H9 (cell line): ENCODE results near the gene CD79A. TPM values are rescaled to one million over a fixed set of nuclear protein-coding genes. Genes with fewer than 3 reads are reported as not detected.

Source experiments
- DNase-seq: peaks from one replicate; pipeline ENCODE4 v3.0.0-alpha.2; 2017
- H2AFZ ChIP-seq: one replicate; pipeline ENCODE4 v1.6.1; 2013; ENCODE audit warnings: mild to moderate bottlenecking, low read length, control low read depth, moderate library complexity
- H2AK5ac ChIP-seq: 2 replicates; pipeline ENCODE4 v1.6.1; 2013; ENCODE audit warnings: low read length, control low read depth, mixed read lengths; ENCODE audit not compliant: insufficient read length
- H2BK120ac ChIP-seq: one replicate; pipeline ENCODE4 v1.6.1; 2013; ENCODE audit warnings: low read depth, mild to moderate bottlenecking, low read length, control low read depth, inconsistent platforms; ENCODE audit not compliant: poor library complexity, severe bottlenecking
- H2BK12ac ChIP-seq: 2 replicates; pipeline ENCODE4 v1.6.1; 2013; ENCODE audit warnings: low read length, control low read depth, mixed read lengths, low read depth; ENCODE audit not compliant: insufficient read length
- H2BK15ac ChIP-seq: 2 replicates; pipeline ENCODE4 v1.6.1; 2013; ENCODE audit warnings: low read depth, low read length, control low read depth
- H2BK20ac ChIP-seq: one replicate; pipeline ENCODE4 v1.6.1; 2013; ENCODE audit warnings: low read depth, mild to moderate bottlenecking, low read length, control low read depth, inconsistent platforms; ENCODE audit not compliant: poor library complexity, severe bottlenecking
- H2BK5ac ChIP-seq: 2 replicates; pipeline ENCODE4 v1.6.1; 2013; ENCODE audit warnings: low read length, control low read depth, mixed read lengths; ENCODE audit not compliant: insufficient read length
- H3K14ac ChIP-seq: 2 replicates; pipeline ENCODE4 v1.6.1; 2013; ENCODE audit warnings: low read length, control low read depth; ENCODE audit not compliant: insufficient read depth
- H3K18ac ChIP-seq: 2 replicates; pipeline ENCODE4 v1.6.1; 2013; ENCODE audit warnings: low read depth, mild to moderate bottlenecking, mixed read lengths, low read length, control low read depth; ENCODE audit not compliant: insufficient read length
- H3K23ac ChIP-seq: 2 replicates; pipeline ENCODE4 v1.6.1; 2013; ENCODE audit warnings: low read length, control low read depth, mixed read lengths, low read depth; ENCODE audit not compliant: insufficient read length
- H3K23me2 ChIP-seq: 2 replicates; pipeline ENCODE4 v1.6.1; 2013; ENCODE audit warnings: low read depth, mild to moderate bottlenecking, mixed read lengths, low read length, control low read depth; ENCODE audit not compliant: insufficient read length, poor library complexity, severe bottlenecking
- H3K27ac ChIP-seq: 2 replicates; pipeline ENCODE4 v1.5.1; 2013; ENCODE audit warnings: low read length, control low read depth, mixed read lengths, low read depth; ENCODE audit not compliant: insufficient read length
- H3K27me3 ChIP-seq: 2 replicates; pipeline ENCODE4 v1.6.1; 2013; ENCODE audit warnings: low read length, control low read depth, inconsistent platforms; ENCODE audit not compliant: insufficient read depth
- H3K4ac ChIP-seq: 2 replicates; pipeline ENCODE4 v1.6.1; 2013; ENCODE audit warnings: low read depth, mild to moderate bottlenecking, control low read depth, inconsistent platforms, low read length, moderate library complexity
- H3K4me1 ChIP-seq: 2 replicates; pipeline ENCODE4 v1.6.1; 2013; ENCODE audit warnings: low read length, control low read depth, inconsistent platforms; ENCODE audit not compliant: insufficient read depth
- H3K4me2 ChIP-seq: 2 replicates; pipeline ENCODE4 v1.6.1; 2013; ENCODE audit warnings: low read length, control low read depth, mixed read lengths; ENCODE audit not compliant: insufficient read length, insufficient read depth
- H3K56ac ChIP-seq: 2 replicates; pipeline ENCODE4 v1.6.1; 2013; ENCODE audit warnings: low read depth, mild to moderate bottlenecking, mixed read lengths, low read length, control low read depth; ENCODE audit not compliant: insufficient read length
- H3K79me1 ChIP-seq: 2 replicates; pipeline ENCODE4 v1.6.1; 2013; ENCODE audit warnings: low read depth, mild to moderate bottlenecking, moderate library complexity, low read length, control low read depth, inconsistent platforms; ENCODE audit not compliant: insufficient read depth, poor library complexity, severe bottlenecking
- H3K79me2 ChIP-seq: 2 replicates; pipeline ENCODE4 v1.6.1; 2013; ENCODE audit warnings: low read length, control low read depth, inconsistent platforms; ENCODE audit not compliant: insufficient read depth
- H3K9ac ChIP-seq: 2 replicates; pipeline ENCODE4 v1.6.1; 2013; ENCODE audit warnings: low read length, control low read depth, mixed read lengths; ENCODE audit not compliant: insufficient read length; ENCODE audit errors: extremely low read depth
- H3K9me3 ChIP-seq: one replicate; pipeline ENCODE4 v1.6.1; 2013; ENCODE audit warnings: low read depth, low read length, inconsistent platforms; ENCODE audit not compliant: control insufficient read depth
- H3T11ph ChIP-seq: one replicate; pipeline ENCODE4 v1.6.1; 2013; ENCODE audit warnings: mild to moderate bottlenecking, low read length, control low read depth, inconsistent platforms
- H4K20me1 ChIP-seq: one replicate; pipeline ENCODE4 v1.6.1; 2013; ENCODE audit not compliant: control insufficient read depth, insufficient read length, insufficient read depth
- H4K5ac ChIP-seq: 2 replicates; pipeline ENCODE4 v1.6.1; 2013; ENCODE audit warnings: low read depth, mild to moderate bottlenecking, mixed read lengths, low read length, control low read depth; ENCODE audit not compliant: insufficient read length
- H4K8ac ChIP-seq: replicated peaks from 2 replicates; pipeline ENCODE4 v1.6.1; 2013; ENCODE audit warnings: low read length, control low read depth, mixed read lengths, low read depth; ENCODE audit not compliant: insufficient read length
- H4K91ac ChIP-seq: 2 replicates; pipeline ENCODE4 v1.6.1; 2013; ENCODE audit warnings: low read depth, mild to moderate bottlenecking, moderate library complexity, mixed read lengths, low read length, control low read depth; ENCODE audit not compliant: insufficient read length
- H3K27ac Mint-ChIP-seq, 3 experiments: 2 replicates in 2 of 3; 3 replicates in 1 of 3; pipeline ENCODE4 v1.8.0; 2020 to 2021; ENCODE audit warnings: mixed read lengths in 3 of 3, mild to moderate bottlenecking in 1 of 3, moderate library complexity in 1 of 3
- H3K27me3 Mint-ChIP-seq: 2 replicates; pipeline ENCODE4 v1.8.0; 2021; ENCODE audit warnings: low read depth, mild to moderate bottlenecking, moderate library complexity, mixed read lengths
- H3K36me3 Mint-ChIP-seq, 3 experiments: 2 replicates in 2 of 3; 3 replicates in 1 of 3; pipeline ENCODE4 v1.8.0; 2020 to 2021; ENCODE audit warnings: low read depth in 3 of 3, mixed read lengths in 3 of 3; ENCODE audit not compliant: insufficient read depth in 1 of 3
- H3K4me1 Mint-ChIP-seq, 2 experiments: 2 replicates each; pipeline ENCODE4 v1.8.0; 2020; ENCODE audit warnings: mixed read lengths in 2 of 2
- H3K4me3 Mint-ChIP-seq, 2 experiments: 2 replicates in 1 of 2; 3 replicates in 1 of 2; pipeline ENCODE4 v1.8.0; 2020 to 2021; ENCODE audit warnings: mild to moderate bottlenecking in 2 of 2, mixed read lengths in 2 of 2, moderate library complexity in 1 of 2
- H3K9me3 Mint-ChIP-seq, 2 experiments: 2 replicates in 1 of 2; 3 replicates in 1 of 2; pipeline ENCODE4 v1.8.0; 2020; ENCODE audit warnings: mild to moderate bottlenecking in 2 of 2, mixed read lengths in 2 of 2, moderate library complexity in 1 of 2
- CTCF ChIP-seq: fragments of 200-600 bp; sonication (generic); conservative IDR thresholded peaks from 3 replicates; pipeline ENCODE4 v1.8.0; 2021; ENCODE audit warnings: antibody characterized with exemption, mild to moderate bottlenecking
- WGBS: extraction: QIAGEN DNeasy Blood & Tissue Kit; methylation state at CpG from one replicate; pipeline ENCODE4 v1.1.7; 2013; ENCODE audit warnings: missing lambda C conversion rate, low lambda C conversion rate, mixed read lengths; ENCODE audit not compliant: insufficient read length; ENCODE audit errors: extremely low coverage; 5-methylcytosine and 5-hydroxymethylcytosine counted together
- total RNA-seq: library from RNA; stranded (reverse); gene quantifications from 2 replicates; pipeline ENCODE4 v1.2.1, GENCODE V29; 2021

The CD79A gene
- total RNA-seq, 1 experiment from 2014 or later: 0.22 TPM

GRCh38 chr19:41859618-41860418 lies 17.3 kb upstream of the CD79A start, which contains the start of gene RPS19:
Gene RPS19, plus strand, starts transcription at chr19:41860255. Its CDS starts 520 bp downstream, at chr19:41860775.
- Histone ChIP-seq H3K18ac (peak within 1 kb of the TSS; percentile 90), H4K5ac (peak within 1 kb of the TSS; percentile 34), H3K27me3 (no peaks in the 10 kb centered on the region), H2AFZ (no peak within 1 kb of the TSS), H4K8ac (no peak within 1 kb of the TSS), H2BK120ac (no peak within 1 kb of the TSS), H3K23ac (no peak within 1 kb of the TSS), H2BK15ac (no peak within 1 kb of the TSS), H3K4me1 (no peaks in the 10 kb centered on the region; the same call in 1 of the 2 replicates), H2BK5ac (peak within 1 kb of the TSS; percentile 27), H3K4ac (peak within 1 kb of the TSS; percentile 82), H3K14ac (peak within 1 kb of the TSS; percentile 98), H4K20me1 (no peaks in the 10 kb centered on the region), H2BK12ac (no peak within 1 kb of the TSS), H3K4me2 (peak within 1 kb of the TSS; percentile 90), H3K56ac (no peak within 1 kb of the TSS), H3K9me3 (no peaks in the 10 kb centered on the region), H3K79me2 (peaks cover 29% of the 10 kb centered on the region), H4K91ac (no peak within 1 kb of the TSS), H3K23me2 (peaks cover 9% of the 10 kb centered on the region), H3T11ph (no peak within 1 kb of the TSS), H3K9ac (peak within 1 kb of the TSS; percentile 99), H2AK5ac (no peak within 1 kb of the TSS), H3K79me1 (peaks cover 17% of the 10 kb centered on the region), H3K27ac (no peak within 1 kb of the TSS), H2BK20ac (no peak within 1 kb of the TSS)
- H3K27ac Mint-ChIP-seq: peak within 1 kb of the TSS; percentile 99 to 100 (median 99)
- TF ChIP-seq CTCF: peak; percentile 71
- no CpG with 5 or more reads among the region's 76 CpGs for WGBS
- DNase-seq: peak; percentile 99
- peak within 1 kb of the TSS; percentile 84 to 96 for H3K4me3 Mint-ChIP-seq
- H3K4me1 Mint-ChIP-seq: peaks cover 34 to 39% of the 10 kb centered on the region in 2 experiments
- H3K36me3 Mint-ChIP-seq: peaks cover 41 to 44% (median 44%) of the 10 kb centered on the region in 3 experiments
- H3K9me3 Mint-ChIP-seq: no peaks in the 10 kb centered on the region; a peak in 2 of 5 replicates
- H3K27me3 Mint-ChIP-seq: peaks cover 18% of the 10 kb centered on the region
